K562 (cell line): ENCODE data around the gene DPRX. TPM values are rescaled to one million over a fixed set of nuclear protein-coding genes. Genes with fewer than 3 reads are reported as not detected.
A peak's percentile ranks its signal among the peaks of the same experiment; 100 is the strongest.

ENCODE experiments used
- ATAC-seq: fragments of 200-7000 bp; cut with Tn5 transposase; 3 replicates; pipeline ENCODE4 v1.9.1; 2020; ENCODE audit warnings: moderate library complexity
- BruUV-seq: library from RNA; stranded (reverse); fragments of 400-500 nt; replicated peaks from 2 replicates; lab custom pipeline; 2021; lab: Mats Ljungman, UMichigan
- CTCF ChIA-PET: fragments of 300-600 bp; formaldehyde crosslinking; extraction: SDS; loops from one replicate; lab custom pipeline; 2021; ENCODE audit warnings: low intra/inter-chr PET ratio; lab: Yijun Ruan, JAX
- POLR2A ChIA-PET: fragments of 300-600, 350-650 bp; sonication (Branson Sonifier 250); formaldehyde crosslinking; extraction: SDS; loops from one replicate; lab custom pipeline; 2021; ENCODE audit warnings: antibody characterized with exemption, inconsistent platforms; lab: Yijun Ruan, JAX
- DNase-seq, 4 experiments: peaks; one replicate each; pipeline versions ENCODE4 v3.0.0 to v3.0.0-alpha.2; 2011 to 2018; ENCODE audit warnings: low spot score in 3 of 4, mixed read lengths in 3 of 4; ENCODE audit errors: extremely low read depth in 1 of 4
- FAIRE-seq: peaks from 2 replicates; lab custom pipeline; 2011; peaks lifted over from hg19 to GRCh38; lab: Jason Lieb, UNC
- H2AFZ ChIP-seq: 2 replicates; pipeline ENCODE4 v1.6.0; 2011; ENCODE audit warnings: low read depth, low read length, control low read depth, inconsistent platforms
- H3K27ac ChIP-seq: fragments of 200-600 bp; 3 replicates; pipeline ENCODE4 v1.8.0; 2011; ENCODE audit warnings: low read depth, mild to moderate bottlenecking, control low read depth, inconsistent platforms, low read length, moderate library complexity, mixed read lengths; ENCODE audit errors: extremely low read depth
- H3K27me3 ChIP-seq, 2 experiments: fragments of 300-600 bp in 1 of 2; 2 replicates in 1 of 2; 3 replicates in 1 of 2; pipeline versions ENCODE4 v1.6.0 to v1.8.0; 2011; ENCODE audit warnings: inconsistent platforms in 2 of 2, low read length in 2 of 2, mild to moderate bottlenecking in 1 of 2, mixed read lengths in 1 of 2, moderate library complexity in 1 of 2; ENCODE audit not compliant: control insufficient read depth in 2 of 2, insufficient read depth in 2 of 2
- H3K36me3 ChIP-seq: fragments of 300-600 bp; 3 replicates; pipeline ENCODE4 v1.8.0; 2011; ENCODE audit warnings: mild to moderate bottlenecking, low read length, inconsistent platforms; ENCODE audit not compliant: control insufficient read depth, insufficient read depth
- H3K4me1 ChIP-seq, 2 experiments: fragments of 200-600 bp in 1 of 2; replicated peaks in 1 of 2; 2 replicates in 1 of 2; 3 replicates in 1 of 2; pipeline versions ENCODE4 v1.5.1 to v1.8.0; 2011; ENCODE audit warnings: inconsistent platforms in 2 of 2, low read length in 2 of 2, mild to moderate bottlenecking in 1 of 2, mixed read lengths in 1 of 2, moderate library complexity in 1 of 2; ENCODE audit not compliant: control insufficient read depth in 2 of 2, insufficient read depth in 2 of 2
- H3K4me2 ChIP-seq: 2 replicates; pipeline ENCODE4 v1.6.1; 2011; ENCODE audit warnings: low read length, control low read depth, inconsistent platforms, mixed read lengths; ENCODE audit not compliant: insufficient read depth
- H3K4me3 ChIP-seq: fragments of 200-600 bp; sonication (generic), shearing (Covaris generic); 2 replicates; pipeline ENCODE4 v1.5.1; 2016; ENCODE audit warnings: control low read depth, inconsistent platforms
- H3K79me2 ChIP-seq: fragments of 200-600 bp; 3 replicates; pipeline ENCODE4 v1.8.0; 2011; ENCODE audit warnings: low read length, inconsistent platforms; ENCODE audit not compliant: control insufficient read depth, insufficient read depth
- H3K9ac ChIP-seq, 2 experiments: 2 replicates each; pipeline versions ENCODE4 v1.6.0 to v1.6.1; 2011; ENCODE audit warnings: low read depth in 2 of 2, low read length in 2 of 2, control low read depth in 1 of 2, inconsistent platforms in 1 of 2, mild to moderate bottlenecking in 1 of 2, mixed read lengths in 1 of 2; ENCODE audit not compliant: insufficient read depth in 1 of 2
- H3K9me1 ChIP-seq: one replicate; pipeline ENCODE4 v1.6.0; 2011; ENCODE audit warnings: inconsistent platforms, mild to moderate bottlenecking, low read length, moderate library complexity; ENCODE audit not compliant: control insufficient read depth, insufficient read depth
- H3K9me3 ChIP-seq: replicated peaks from 2 replicates; pipeline ENCODE4 v1.5.1; 2011; ENCODE audit warnings: low read depth, low read length, inconsistent platforms; ENCODE audit not compliant: control insufficient read depth, insufficient read depth
- H4K20me1 ChIP-seq: replicated peaks from 2 replicates; pipeline ENCODE4 v1.6.1; 2011; ENCODE audit warnings: low read length, inconsistent platforms, mixed read lengths; ENCODE audit not compliant: control insufficient read depth, insufficient read depth
- HMBOX1 ChIP-seq: sonication (generic); IDR thresholded peaks from 2 replicates; pipeline ENCODE4 v1.6.1; 2016
- RREB1 ChIP-seq: fragments of 250-450 bp; sonication (Bioruptor Pico); IDR thresholded peaks from 2 replicates; pipeline ENCODE4 v1.4.0; 2020
- SAP30 ChIP-seq: fragments of 200-600 bp; sonication (generic); IDR thresholded peaks from 2 replicates; pipeline ENCODE4 v1.6.1; 2012; ENCODE audit warnings: borderline replicate concordance, low read depth, mild to moderate bottlenecking, moderate library complexity, low read length, control low read depth, inconsistent platforms; ENCODE audit not compliant: insufficient read depth, poor library complexity, severe bottlenecking
- ZNF184 ChIP-seq: sonication (generic); formaldehyde crosslinking; IDR thresholded peaks from 2 replicates; pipeline ENCODE4 v1.5.0; 2020; ENCODE audit warnings: missing genetic modification reagents
- WGBS: fragments of 100-300 bp; shearing (Covaris generic); methylation state at CpG from one replicate; pipeline ENCODE4 v1.1.6; 2016; ENCODE audit warnings: low coverage, mixed read lengths; ENCODE audit not compliant: insufficient coverage; ENCODE audit errors: missing lambda C conversion rate; 5-methylcytosine and 5-hydroxymethylcytosine counted together
- in situ Hi-C: fragments of 300-500 bp; cut with MboI; formaldehyde crosslinking; loops from 4 replicates; pipeline ENCODE4 v1.15.0; 2018; ENCODE audit warnings: inconsistent platforms, mixed read lengths
- intact Hi-C: fragments of 100-400 bp; cut with micrococcal nuclease; formaldehyde crosslinking; loops from 2 replicates; pipeline ENCODE4 v1.14.2; 2022
- polyA plus RNA-seq, 8 experiments: library from polyadenylated mRNA; depleted of rRNA in 4 of 8; stranded (reverse) in 5 of 8; unstranded in 3 of 8; fragments of >200 nt; fragmentation: Nextera tagmentation in 2 of 8; fragmentation: Illumina TruSeq in 1 of 8; extraction: Ambion mirVana in 2 of 8; extraction: Trizol in 1 of 8; gene quantifications; 2 replicates each; pipeline versions ENCODE4 v1.2.1 to v1.2.3, GENCODE V29; 2011 to 2014; ENCODE audit warnings: inconsistent platforms in 1 of 8, missing spikeins in 1 of 8
- total RNA-seq, 7 experiments: library from RNA; depleted of rRNA in 6 of 7; stranded (reverse); fragments of >200 nt in 6 of 7; fragmentation: Illumina TruSeq in 2 of 7; extraction: Trizol in 2 of 7; gene quantifications; 2 replicates each; pipeline versions ENCODE4 v1.2.1 to v1.2.3, GENCODE V29; 2011 to 2021; ENCODE audit warnings: low replicate concordance in 1 of 7

The DPRX gene
- total and polyA plus RNA-seq, 9 of the 15 experiments (the other 6 are each of a cell fraction or from before 2014, with no cell fraction given), result not detected

- ChIA-PET POLR2A (interaction anchor here (0.9 kb wide), 1 partner anchor 9 kb away, joined by 3 read pairs; no protein-coding TSS in a partner anchor), CTCF (interaction anchor here (0.5 kb wide), 1 partner anchor 186 kb away, joined by 3 read pairs; no protein-coding TSS in a partner anchor)
- Histone ChIP-seq H4K20me1 (no peaks in the 10 kb centered on the region), H2AFZ (no peak overlapping the region), H3K79me2 (no peaks in the 10 kb centered on the region), H3K9ac (no peak overlapping the region), H3K4me1 (no peaks in the 10 kb centered on the region), H3K36me3 (no peaks in the 10 kb centered on the region), H3K4me3 (no peak overlapping the region), H3K9me3 (no peaks in the 10 kb centered on the region), H3K27ac (no peak overlapping the region), H3K4me2 (no peak overlapping the region), H3K9me1 (no peaks in the 10 kb centered on the region), H3K27me3 (peaks cover 0 to 18% of the 10 kb centered on the region in 2 experiments; a peak in 1 of 5 replicates)
- FAIRE-seq, result no peak
- DNase-seq, result no peak
- TF ChIP-seq SAP30, result no peak
- peak; percentile 64 for TF ChIP-seq HMBOX1
- TF ChIP-seq ZNF184 (CRISPR knock-in tag), result no peak
- no peak for TF ChIP-seq RREB1
- intact Hi-C loops (no loop called here), in situ Hi-C loops (no loop called here)
- WGBS, result under 1% methylated on average over 16 of the region's 16 CpGs
- BruUV-seq, result no TSS peak
- ATAC-seq, result no peak
Measured at GRCh38 chr19:53624771-53625545, 6.8 kb upstream of the DPRX start.
